NT2/D1 (cell line): ENCODE data around the gene IL15.

Source experiments
- SUZ12 ChIP-seq: IDR thresholded peaks from 2 replicates; pipeline ENCODE4 v1.6.1; 2011; ENCODE audit not compliant: insufficient read length, insufficient read depth; ENCODE audit errors: extremely low read depth
- YY1 ChIP-seq: IDR thresholded peaks from 2 replicates; pipeline ENCODE4 v1.6.1; 2011; ENCODE audit not compliant: insufficient read length, insufficient read depth
- ZNF274 ChIP-seq: IDR thresholded peaks from 2 replicates; pipeline ENCODE4 v1.6.1; 2011; ENCODE audit warnings: mild to moderate bottlenecking, low read depth, low read length

GRCh38 chr4:141697116-141697515 is 60.7 kb downstream of the IL15 start:
- TF ChIP-seq YY1 (no peak), SUZ12 (no peak), ZNF274 (no peak)
